K562 (cell line): Measurements from ENCODE around the gene TTC39A. TPM values are rescaled to one million over a fixed set of nuclear protein-coding genes. Genes with fewer than 3 reads are reported as not detected.
A peak's percentile ranks its signal among the peaks of the same experiment; 100 is the strongest.

Experiments
- ATAC-seq: fragments of 200-7000 bp; cut with Tn5 transposase; 3 replicates; pipeline ENCODE4 v1.9.1; 2020; ENCODE audit warnings: moderate library complexity
- BruUV-seq: library from RNA; stranded (reverse); fragments of 400-500 nt; replicated peaks from 2 replicates; lab custom pipeline; 2021; lab: Mats Ljungman, UMichigan
- CTCF ChIA-PET: fragments of 300-600 bp; formaldehyde crosslinking; extraction: SDS; loops from one replicate; lab custom pipeline; 2021; ENCODE audit warnings: low intra/inter-chr PET ratio; lab: Yijun Ruan, JAX
- POLR2A ChIA-PET: fragments of 300-600, 350-650 bp; sonication (Branson Sonifier 250); formaldehyde crosslinking; extraction: SDS; loops from one replicate; lab custom pipeline; 2021; ENCODE audit warnings: antibody characterized with exemption, inconsistent platforms; lab: Yijun Ruan, JAX
- DNase-seq, 4 experiments: peaks; one replicate each; pipeline versions ENCODE4 v3.0.0 to v3.0.0-alpha.2; 2011 to 2018; ENCODE audit warnings: low spot score in 3 of 4, mixed read lengths in 3 of 4; ENCODE audit errors: extremely low read depth in 1 of 4
- FAIRE-seq: peaks from 2 replicates; lab custom pipeline; 2011; peaks lifted over from hg19 to GRCh38; lab: Jason Lieb, UNC
- H2AFZ ChIP-seq: 2 replicates; pipeline ENCODE4 v1.6.0; 2011; ENCODE audit warnings: low read depth, low read length, control low read depth, inconsistent platforms
- H3K27ac ChIP-seq: fragments of 200-600 bp; 3 replicates; pipeline ENCODE4 v1.8.0; 2011; ENCODE audit warnings: low read depth, mild to moderate bottlenecking, control low read depth, inconsistent platforms, low read length, moderate library complexity, mixed read lengths; ENCODE audit errors: extremely low read depth
- H3K27me3 ChIP-seq, 2 experiments: fragments of 300-600 bp in 1 of 2; 2 replicates in 1 of 2; 3 replicates in 1 of 2; pipeline versions ENCODE4 v1.6.0 to v1.8.0; 2011; ENCODE audit warnings: inconsistent platforms in 2 of 2, low read length in 2 of 2, mild to moderate bottlenecking in 1 of 2, mixed read lengths in 1 of 2, moderate library complexity in 1 of 2; ENCODE audit not compliant: control insufficient read depth in 2 of 2, insufficient read depth in 2 of 2
- H3K36me3 ChIP-seq: fragments of 300-600 bp; 3 replicates; pipeline ENCODE4 v1.8.0; 2011; ENCODE audit warnings: mild to moderate bottlenecking, low read length, inconsistent platforms; ENCODE audit not compliant: control insufficient read depth, insufficient read depth
- H3K4me1 ChIP-seq, 2 experiments: fragments of 200-600 bp in 1 of 2; replicated peaks in 1 of 2; 2 replicates in 1 of 2; 3 replicates in 1 of 2; pipeline versions ENCODE4 v1.5.1 to v1.8.0; 2011; ENCODE audit warnings: inconsistent platforms in 2 of 2, low read length in 2 of 2, mild to moderate bottlenecking in 1 of 2, mixed read lengths in 1 of 2, moderate library complexity in 1 of 2; ENCODE audit not compliant: control insufficient read depth in 2 of 2, insufficient read depth in 2 of 2
- H3K4me2 ChIP-seq: 2 replicates; pipeline ENCODE4 v1.6.1; 2011; ENCODE audit warnings: low read length, control low read depth, inconsistent platforms, mixed read lengths; ENCODE audit not compliant: insufficient read depth
- H3K4me3 ChIP-seq: fragments of 200-600 bp; sonication (generic), shearing (Covaris generic); 2 replicates; pipeline ENCODE4 v1.5.1; 2016; ENCODE audit warnings: control low read depth, inconsistent platforms
- H3K79me2 ChIP-seq: fragments of 200-600 bp; 3 replicates; pipeline ENCODE4 v1.8.0; 2011; ENCODE audit warnings: low read length, inconsistent platforms; ENCODE audit not compliant: control insufficient read depth, insufficient read depth
- H3K9ac ChIP-seq, 2 experiments: 2 replicates each; pipeline versions ENCODE4 v1.6.0 to v1.6.1; 2011; ENCODE audit warnings: low read depth in 2 of 2, low read length in 2 of 2, control low read depth in 1 of 2, inconsistent platforms in 1 of 2, mild to moderate bottlenecking in 1 of 2, mixed read lengths in 1 of 2; ENCODE audit not compliant: insufficient read depth in 1 of 2
- H3K9me1 ChIP-seq: one replicate; pipeline ENCODE4 v1.6.0; 2011; ENCODE audit warnings: inconsistent platforms, mild to moderate bottlenecking, low read length, moderate library complexity; ENCODE audit not compliant: control insufficient read depth, insufficient read depth
- H3K9me3 ChIP-seq: replicated peaks from 2 replicates; pipeline ENCODE4 v1.5.1; 2011; ENCODE audit warnings: low read depth, low read length, inconsistent platforms; ENCODE audit not compliant: control insufficient read depth, insufficient read depth
- H4K20me1 ChIP-seq: replicated peaks from 2 replicates; pipeline ENCODE4 v1.6.1; 2011; ENCODE audit warnings: low read length, inconsistent platforms, mixed read lengths; ENCODE audit not compliant: control insufficient read depth, insufficient read depth
- FOSL1 ChIP-seq: fragments of 200-800 bp; sonication (Bioruptor generic); conservative IDR thresholded peaks from 2 replicates; pipeline ENCODE4 v1.6.1; 2016; ENCODE audit warnings: missing genetic modification characterization, missing compliant biosample characterization
- NR4A1 ChIP-seq, 2 experiments: fragments of 250-450 bp in 1 of 2; fragments of 450-650 bp in 1 of 2; sonication (Bioruptor Pico) in 1 of 2; IDR thresholded peaks; 2 replicates each; pipeline versions ENCODE4 v1.4.0 to v1.6.1; 2016 to 2020; ENCODE audit warnings: mild to moderate bottlenecking in 2 of 2, missing compliant biosample characterization in 1 of 2, missing genetic modification characterization in 1 of 2, moderate library complexity in 1 of 2
- PTRF ChIP-seq: fragments of 450-650 bp; IDR thresholded peaks from 2 replicates; pipeline ENCODE4 v1.6.1; 2016; ENCODE audit warnings: mild to moderate bottlenecking, missing genetic modification characterization, missing compliant biosample characterization
- ZBTB7A ChIP-seq: IDR thresholded peaks from 2 replicates; pipeline ENCODE4 v1.6.1; 2011; ENCODE audit warnings: low read depth, mild to moderate bottlenecking, low read length, moderate library complexity, borderline replicate concordance; ENCODE audit not compliant: control insufficient read depth
- WGBS: fragments of 100-300 bp; shearing (Covaris generic); methylation state at CpG from one replicate; pipeline ENCODE4 v1.1.6; 2016; ENCODE audit warnings: low coverage, mixed read lengths; ENCODE audit not compliant: insufficient coverage; ENCODE audit errors: missing lambda C conversion rate; 5-methylcytosine and 5-hydroxymethylcytosine counted together
- in situ Hi-C: fragments of 300-500 bp; cut with MboI; formaldehyde crosslinking; loops from 4 replicates; pipeline ENCODE4 v1.15.0; 2018; ENCODE audit warnings: inconsistent platforms, mixed read lengths
- intact Hi-C: fragments of 100-400 bp; cut with micrococcal nuclease; formaldehyde crosslinking; loops from 2 replicates; pipeline ENCODE4 v1.14.2; 2022
- polyA plus RNA-seq, 8 experiments: library from polyadenylated mRNA; depleted of rRNA in 4 of 8; stranded (reverse) in 5 of 8; unstranded in 3 of 8; fragments of >200 nt; fragmentation: Nextera tagmentation in 2 of 8; fragmentation: Illumina TruSeq in 1 of 8; extraction: Ambion mirVana in 2 of 8; extraction: Trizol in 1 of 8; gene quantifications; 2 replicates each; pipeline versions ENCODE4 v1.2.1 to v1.2.3, GENCODE V29; 2011 to 2014; ENCODE audit warnings: inconsistent platforms in 1 of 8, missing spikeins in 1 of 8
- total RNA-seq, 7 experiments: library from RNA; depleted of rRNA in 6 of 7; stranded (reverse); fragments of >200 nt in 6 of 7; fragmentation: Illumina TruSeq in 2 of 7; extraction: Trizol in 2 of 7; gene quantifications; 2 replicates each; pipeline versions ENCODE4 v1.2.1 to v1.2.3, GENCODE V29; 2011 to 2021; ENCODE audit warnings: low replicate concordance in 1 of 7
- TF ChIP-seq, protein P1 (sequence below): sonication (generic); formaldehyde crosslinking; IDR thresholded peaks from 2 replicates; pipeline ENCODE4 v1.8.0; 2023; ENCODE audit warnings: missing genetic modification reagents, mild to moderate bottlenecking, borderline replicate concordance
- TF ChIP-seq, protein P2 (sequence below): fragments of 450-650 bp; formaldehyde crosslinking; IDR thresholded peaks from 2 replicates; pipeline ENCODE4 v1.4.0; 2020; ENCODE audit warnings: mild to moderate bottlenecking, mixed read lengths
- TF ChIP-seq, protein P3 (sequence below), 2 experiments: fragments of 450-650 bp in 1 of 2; sonication (generic) in 1 of 2; formaldehyde crosslinking in 1 of 2; IDR thresholded peaks in 1 of 2; conservative IDR thresholded peaks in 1 of 2; 2 replicates each; pipeline versions ENCODE4 v1.6.1 to v1.8.1; 2016 to 2023; ENCODE audit warnings: mild to moderate bottlenecking in 2 of 2, moderate library complexity in 2 of 2, inconsistent platforms in 1 of 2, missing genetic modification reagents in 1 of 2

The TTC39A gene
- total and polyA plus RNA-seq, 9 of the 15 experiments (the other 6 are each of a cell fraction or from before 2014, with no cell fraction given) = 0.18 to 0.82 (median 0.35) TPM

DNA sequence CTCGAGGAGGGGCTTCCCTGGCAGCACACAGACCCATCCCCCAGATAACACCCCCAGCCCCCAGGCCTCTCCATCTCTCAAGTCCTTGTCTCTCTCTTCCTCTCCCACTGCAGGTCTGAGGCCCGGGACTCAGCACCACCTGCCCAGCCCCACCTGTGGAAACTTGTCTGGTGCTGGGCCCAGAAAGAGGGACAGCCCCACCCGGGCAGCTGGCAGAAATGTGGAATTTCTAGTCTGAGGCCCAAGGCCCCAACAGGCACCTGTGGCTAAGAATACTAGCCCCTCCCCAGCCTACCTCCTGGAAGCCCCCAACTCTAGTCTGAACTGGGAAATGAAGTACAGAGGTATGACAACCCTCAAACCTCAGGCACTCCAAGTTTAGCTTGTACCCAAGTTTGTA lies 15.4 kb downstream of the TTC39A start (continued):
- TF ChIP-seq, protein P1, sequence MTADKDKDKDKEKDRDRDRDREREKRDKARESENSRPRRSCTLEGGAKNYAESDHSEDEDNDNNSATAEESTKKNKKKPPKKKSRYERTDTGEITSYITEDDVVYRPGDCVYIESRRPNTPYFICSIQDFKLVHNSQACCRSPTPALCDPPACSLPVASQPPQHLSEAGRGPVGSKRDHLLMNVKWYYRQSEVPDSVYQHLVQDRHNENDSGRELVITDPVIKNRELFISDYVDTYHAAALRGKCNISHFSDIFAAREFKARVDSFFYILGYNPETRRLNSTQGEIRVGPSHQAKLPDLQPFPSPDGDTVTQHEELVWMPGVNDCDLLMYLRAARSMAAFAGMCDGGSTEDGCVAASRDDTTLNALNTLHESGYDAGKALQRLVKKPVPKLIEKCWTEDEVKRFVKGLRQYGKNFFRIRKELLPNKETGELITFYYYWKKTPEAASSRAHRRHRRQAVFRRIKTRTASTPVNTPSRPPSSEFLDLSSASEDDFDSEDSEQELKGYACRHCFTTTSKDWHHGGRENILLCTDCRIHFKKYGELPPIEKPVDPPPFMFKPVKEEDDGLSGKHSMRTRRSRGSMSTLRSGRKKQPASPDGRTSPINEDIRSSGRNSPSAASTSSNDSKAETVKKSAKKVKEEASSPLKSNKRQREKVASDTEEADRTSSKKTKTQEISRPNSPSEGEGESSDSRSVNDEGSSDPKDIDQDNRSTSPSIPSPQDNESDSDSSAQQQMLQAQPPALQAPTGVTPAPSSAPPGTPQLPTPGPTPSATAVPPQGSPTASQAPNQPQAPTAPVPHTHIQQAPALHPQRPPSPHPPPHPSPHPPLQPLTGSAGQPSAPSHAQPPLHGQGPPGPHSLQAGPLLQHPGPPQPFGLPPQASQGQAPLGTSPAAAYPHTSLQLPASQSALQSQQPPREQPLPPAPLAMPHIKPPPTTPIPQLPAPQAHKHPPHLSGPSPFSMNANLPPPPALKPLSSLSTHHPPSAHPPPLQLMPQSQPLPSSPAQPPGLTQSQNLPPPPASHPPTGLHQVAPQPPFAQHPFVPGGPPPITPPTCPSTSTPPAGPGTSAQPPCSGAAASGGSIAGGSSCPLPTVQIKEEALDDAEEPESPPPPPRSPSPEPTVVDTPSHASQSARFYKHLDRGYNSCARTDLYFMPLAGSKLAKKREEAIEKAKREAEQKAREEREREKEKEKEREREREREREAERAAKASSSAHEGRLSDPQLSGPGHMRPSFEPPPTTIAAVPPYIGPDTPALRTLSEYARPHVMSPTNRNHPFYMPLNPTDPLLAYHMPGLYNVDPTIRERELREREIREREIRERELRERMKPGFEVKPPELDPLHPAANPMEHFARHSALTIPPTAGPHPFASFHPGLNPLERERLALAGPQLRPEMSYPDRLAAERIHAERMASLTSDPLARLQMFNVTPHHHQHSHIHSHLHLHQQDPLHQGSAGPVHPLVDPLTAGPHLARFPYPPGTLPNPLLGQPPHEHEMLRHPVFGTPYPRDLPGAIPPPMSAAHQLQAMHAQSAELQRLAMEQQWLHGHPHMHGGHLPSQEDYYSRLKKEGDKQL (CRISPR knock-in tag) = no peak

DNA sequence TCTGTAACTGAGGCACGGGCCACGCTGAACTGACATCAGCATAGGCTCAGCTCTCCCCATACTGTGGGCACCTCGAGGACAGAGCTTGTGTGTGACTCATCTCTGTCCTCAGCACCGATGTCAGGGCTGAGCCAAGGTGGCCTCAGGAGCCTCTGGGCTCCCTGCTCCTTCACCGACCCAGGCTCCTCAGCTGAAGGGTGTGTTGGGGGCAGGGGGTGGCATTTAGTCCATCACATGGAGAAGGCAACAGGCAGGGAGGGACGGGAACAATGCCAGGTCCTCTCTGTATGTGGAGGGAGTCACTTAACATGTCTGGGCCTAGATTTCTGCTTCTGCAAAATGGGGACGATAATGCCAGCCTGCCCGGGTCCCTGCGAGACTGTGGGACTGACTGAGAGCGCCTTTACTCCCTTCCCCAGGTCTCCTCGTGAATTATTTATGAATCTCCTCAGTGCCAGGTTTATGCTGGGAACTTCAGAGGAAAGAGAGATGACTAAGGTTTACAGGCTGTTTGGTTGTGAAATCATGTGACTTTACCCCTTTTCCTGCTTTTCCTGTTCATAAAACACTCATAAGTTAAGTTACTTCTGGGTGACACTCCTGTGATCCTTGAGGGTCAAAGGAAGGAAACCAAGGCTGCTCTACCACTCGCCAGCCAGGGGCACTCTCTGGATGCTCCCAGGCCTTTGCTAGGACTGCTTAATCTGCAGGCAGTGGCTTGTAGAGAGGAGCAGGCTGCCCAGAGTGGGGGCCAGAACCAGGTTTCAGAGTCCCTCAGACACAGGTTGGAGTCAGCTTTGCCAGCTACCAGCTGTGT lies 16.2 kb downstream of the TTC39A start:
- Histone ChIP-seq H3K4me2 (no peak overlapping the region; the same call in 1 of the 2 replicates), H3K4me3 (no peak overlapping the region), H3K79me2 (no peaks in the 10 kb centered on the region), H3K4me1 (peaks cover 9 to 15% of the 10 kb centered on the region in 2 experiments; a peak in 3 of 5 replicates), H3K27ac (no peak overlapping the region), H3K27me3 (no peaks in the 10 kb centered on the region), H3K9me3 (no peaks in the 10 kb centered on the region), H4K20me1 (no peaks in the 10 kb centered on the region), H3K9me1 (no peaks in the 10 kb centered on the region), H3K36me3 (no peaks in the 10 kb centered on the region), H3K9ac (peak overlapping the region in 1 of 2 experiments; percentile 83; a peak in 2 of 4 replicates), H2AFZ (peak overlapping the region; percentile 64; the same call in 1 of the 2 replicates)
- DNase-seq = no peak
- ATAC-seq = peak; percentile 42; the same call in 2 of the 3 replicates
- 31% methylated on average over 12 of the region's 12 CpGs for WGBS
- ChIA-PET CTCF (interaction anchor here (0.7 kb wide), 1 partner anchor 16 kb away, joined by 3 read pairs; no protein-coding TSS in a partner anchor), POLR2A (interaction anchor here (0.6 to 1.8 kb wide), 3 partner anchors 16 to 679 kb away, joined by 3 to 5 read pairs (median 4); partner anchors contain the start of gene TTC39A)
- intact Hi-C loops (no loop called here), in situ Hi-C loops (no loop called here)
- BruUV-seq = no TSS peak
- no peak for FAIRE-seq
- TF ChIP-seq ZBTB7A (no peak), PTRF (tag) (0 out of 2 replicates have a peak, but pooled peaks have one; percentile 26), NR4A1 (CRISPR knock-in tag; IDR thresholded peaks at IDR 0.05) (0 out of 2 replicates have a peak, but pooled peaks have one; percentile 23), NR4A1 (tag; IDR thresholded peaks at IDR 0.05) (peak; percentile 59), FOSL1 (tag) (peak; percentile 53)
- TF ChIP-seq, protein P2, sequence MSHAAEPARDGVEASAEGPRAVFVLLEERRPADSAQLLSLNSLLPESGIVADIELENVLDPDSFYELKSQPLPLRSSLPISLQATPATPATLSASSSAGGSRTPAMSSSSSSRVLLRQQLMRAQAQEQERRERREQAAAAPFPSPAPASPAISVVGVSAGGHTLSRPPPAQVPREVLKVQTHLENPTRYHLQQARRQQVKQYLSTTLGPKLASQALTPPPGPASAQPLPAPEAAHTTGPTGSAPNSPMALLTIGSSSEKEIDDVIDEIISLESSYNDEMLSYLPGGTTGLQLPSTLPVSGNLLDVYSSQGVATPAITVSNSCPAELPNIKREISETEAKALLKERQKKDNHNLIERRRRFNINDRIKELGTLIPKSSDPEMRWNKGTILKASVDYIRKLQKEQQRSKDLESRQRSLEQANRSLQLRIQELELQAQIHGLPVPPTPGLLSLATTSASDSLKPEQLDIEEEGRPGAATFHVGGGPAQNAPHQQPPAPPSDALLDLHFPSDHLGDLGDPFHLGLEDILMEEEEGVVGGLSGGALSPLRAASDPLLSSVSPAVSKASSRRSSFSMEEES (CRISPR knock-in tag) = peak; percentile 84
- TF ChIP-seq, protein P3, sequence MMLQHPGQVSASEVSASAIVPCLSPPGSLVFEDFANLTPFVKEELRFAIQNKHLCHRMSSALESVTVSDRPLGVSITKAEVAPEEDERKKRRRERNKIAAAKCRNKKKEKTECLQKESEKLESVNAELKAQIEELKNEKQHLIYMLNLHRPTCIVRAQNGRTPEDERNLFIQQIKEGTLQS (IDR thresholded peaks at IDR 0.05) = peak; percentile 68
- TF ChIP-seq, protein P3 (CRISPR knock-in tag; conservative IDR thresholded peaks at IDR 0.05) = no peak
